ENCODE data around the gene FABP6.
A peak's percentile ranks its signal among the peaks of the same experiment; 100 is the strongest.
"Not testable (repeated sequence)": the region's sequence is repeated elsewhere in the genome, so short reads cannot be mapped to it uniquely, and the experiment has no call there.

Gene FABP6

DNA sequence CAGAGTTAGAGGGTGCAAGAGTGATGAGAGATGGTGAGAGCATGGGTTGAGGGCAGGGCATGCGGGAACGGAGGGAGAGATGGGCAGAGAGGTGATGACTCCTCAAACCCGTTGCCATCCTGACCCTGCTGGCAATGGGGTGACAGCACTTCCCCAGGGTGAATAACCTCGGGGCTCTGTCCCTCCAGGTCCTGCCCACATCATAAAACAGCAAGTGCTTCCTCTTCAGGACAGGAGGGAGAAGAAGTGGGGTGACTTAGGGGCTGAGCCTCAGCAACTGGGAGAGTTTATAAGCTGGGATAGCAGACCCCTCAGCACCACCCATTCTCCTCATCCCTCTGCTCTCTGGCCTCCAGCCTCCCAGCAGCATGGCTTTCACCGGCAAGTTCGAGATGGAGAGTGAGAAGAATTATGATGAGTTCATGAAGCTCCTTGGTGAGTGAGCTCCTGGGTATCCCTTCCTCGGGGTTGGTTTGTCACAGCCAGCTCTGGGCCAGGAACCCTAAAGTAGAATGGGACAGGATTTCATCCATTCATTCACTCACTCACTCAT, at the start of gene FABP6:
TSS of gene FABP6 (plus strand) at position 317 of the 553 bp plus-strand sequence. CDS start at position 369, 52 bp downstream.
- no peak for DNase-seq

GRCh38 chr5:160180931-160181330, 48.4 kb upstream of the FABP6 start:
- DNase-seq: no peak

DNA sequence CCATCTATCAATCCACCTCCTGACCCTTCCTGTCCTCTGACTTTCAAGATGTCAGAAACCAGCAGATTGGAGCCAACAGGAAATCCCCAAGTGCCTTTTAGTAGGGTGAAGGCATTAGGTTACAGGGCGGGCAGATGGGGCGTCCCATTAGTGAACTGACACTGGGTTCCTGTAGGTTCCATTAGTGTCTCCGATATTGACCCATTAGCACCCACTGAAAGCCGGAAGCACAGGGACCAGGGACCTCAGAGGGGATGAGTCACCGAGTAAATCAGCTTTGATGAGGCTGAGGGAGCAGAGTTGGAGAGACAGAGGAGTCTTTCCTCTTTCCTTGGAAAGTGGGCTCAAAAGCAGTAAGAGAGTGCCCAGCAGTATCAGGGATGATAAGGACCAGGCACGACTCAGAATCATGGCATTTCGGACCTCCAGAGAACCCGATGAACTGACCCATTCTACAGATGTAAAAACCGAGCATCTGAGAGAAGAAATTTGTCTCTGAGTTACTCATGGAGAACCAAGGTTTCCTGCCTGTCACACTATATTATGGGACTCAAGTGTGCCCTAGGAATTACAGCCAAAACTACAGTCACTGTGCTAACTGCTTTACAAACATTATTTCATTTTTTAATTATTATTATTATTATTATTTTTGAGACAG, 47.2 kb upstream of the FABP6 start:
- DNase-seq: no peak

GRCh38 chr5:160183075-160183474, 46.2 kb upstream of the FABP6 start:
- no peak for DNase-seq

GRCh38 chr5:160185626-160186360, 43.5 kb upstream of the FABP6 start:
- DNase-seq: no peak

GRCh38 chr5:160186480-160186879, 42.8 kb upstream of the FABP6 start:
- DNase-seq: no peak

DNA sequence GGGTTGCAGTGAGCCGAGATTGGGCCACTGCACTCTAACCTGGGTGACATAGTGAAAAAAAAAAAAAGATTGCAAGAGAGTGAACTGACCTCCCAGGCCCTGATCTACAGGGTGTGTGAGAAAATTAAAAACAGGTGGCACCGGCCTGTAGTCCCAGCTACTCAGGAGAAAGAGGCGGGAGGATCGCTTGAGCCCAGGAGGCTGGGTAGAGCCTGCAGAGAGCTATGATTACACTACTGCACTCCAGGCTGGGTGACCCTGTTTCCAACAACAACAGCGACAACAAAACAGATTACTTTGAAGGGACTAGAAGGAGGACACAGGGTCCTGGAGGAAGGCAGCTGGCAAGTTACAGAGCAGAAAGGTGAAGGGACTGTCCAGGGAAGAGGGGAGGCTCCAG, 42.2 kb upstream of the FABP6 start:
- DNase-seq: no peak

DNA sequence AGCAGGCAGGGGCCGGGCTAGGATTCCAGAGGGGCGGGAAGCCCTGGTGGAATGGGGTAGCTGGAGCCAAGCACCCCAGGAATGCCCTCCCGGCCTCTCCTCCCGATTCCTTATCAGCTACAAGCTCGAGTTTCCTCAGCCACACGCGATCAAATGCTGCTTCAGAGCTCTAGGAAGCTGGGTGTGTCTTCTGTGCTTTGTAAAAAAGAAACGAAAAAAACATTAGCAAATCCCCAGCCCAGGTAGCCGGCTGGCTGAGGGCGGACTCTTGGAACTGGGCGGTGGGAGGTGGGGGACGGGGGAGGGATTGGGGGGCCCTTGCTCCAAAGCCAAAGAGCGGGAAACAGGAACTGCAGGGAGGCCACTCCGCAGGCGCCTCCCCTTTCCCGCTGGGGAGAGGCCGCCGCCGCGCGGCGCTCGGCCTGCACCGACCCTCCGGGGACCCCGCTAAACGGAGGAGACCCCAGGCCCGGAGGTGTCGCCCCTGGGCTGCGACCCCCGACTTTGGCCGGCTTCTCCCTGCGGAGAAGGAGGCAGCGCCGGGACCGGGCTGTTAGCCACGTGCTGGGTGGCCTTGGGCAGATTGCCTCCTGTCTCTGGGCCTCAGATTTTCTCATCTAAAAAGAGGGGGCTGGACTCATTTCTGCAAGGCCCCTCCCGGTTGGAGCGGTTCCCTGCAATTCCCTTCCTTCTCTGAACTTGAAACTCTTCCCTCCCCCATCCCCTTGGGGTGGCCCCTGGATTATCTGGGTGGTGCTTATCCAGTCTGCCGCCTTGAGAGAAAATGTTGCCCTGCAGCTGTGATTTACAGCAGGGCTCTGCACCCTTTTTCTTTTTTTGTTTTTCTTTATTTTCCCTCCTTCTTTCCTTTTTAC, 40.9 kb upstream of the FABP6 start:
- no peak for DNase-seq

DNA sequence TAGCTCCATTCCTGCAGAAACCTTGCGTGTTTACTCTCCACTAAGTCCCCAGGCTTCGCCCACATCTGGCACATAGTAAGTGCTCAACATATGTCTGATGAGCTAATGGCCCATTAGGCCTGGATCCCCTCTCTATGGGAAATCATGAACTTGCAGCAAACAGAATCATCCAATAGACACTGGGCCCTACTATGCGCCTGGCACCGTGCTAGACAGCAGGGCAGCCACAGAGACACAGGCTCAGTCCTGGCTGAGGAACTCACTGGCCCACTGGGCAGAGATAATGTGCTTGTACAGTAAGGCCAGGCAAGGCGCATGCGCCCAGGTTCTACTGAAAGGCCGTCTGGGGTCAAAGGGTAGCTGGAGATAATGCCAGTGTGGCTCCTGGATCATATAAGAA, 36.9 kb upstream of the FABP6 start:
- DNase-seq: no peak

DNA sequence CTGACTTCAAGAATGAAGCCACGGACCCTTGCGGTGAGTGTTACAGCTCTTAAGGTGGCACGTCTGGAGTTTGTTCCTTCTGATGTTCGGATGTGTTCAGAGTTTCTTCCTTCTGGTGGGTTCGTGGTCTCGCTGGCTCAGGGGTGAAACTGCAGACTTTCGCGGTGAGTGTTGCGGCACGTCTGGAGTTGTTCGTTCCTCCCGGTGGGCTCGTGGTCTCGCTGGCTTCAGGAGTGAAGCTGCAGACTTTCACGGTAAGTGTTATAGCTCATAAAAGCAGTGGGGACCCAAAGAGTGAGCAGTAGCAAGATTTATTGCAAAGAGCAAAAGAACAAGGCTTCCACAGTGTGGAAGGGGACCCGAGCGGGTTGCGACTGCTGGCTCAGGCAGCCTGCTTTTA, 36.2 kb upstream of the FABP6 start:
- not testable (repeated sequence) for DNase-seq

GRCh38 chr5:160193790-160194189, 35.5 kb upstream of the FABP6 start:
- DNase-seq: not testable (repeated sequence)

- DNase-seq: no peak
Measured at GRCh38 chr5:160197341-160198144, 31.8 kb upstream of the FABP6 start.

GRCh38 chr5:160198146-160198545, 31.2 kb upstream of the FABP6 start:
- no peak for DNase-seq

DNA sequence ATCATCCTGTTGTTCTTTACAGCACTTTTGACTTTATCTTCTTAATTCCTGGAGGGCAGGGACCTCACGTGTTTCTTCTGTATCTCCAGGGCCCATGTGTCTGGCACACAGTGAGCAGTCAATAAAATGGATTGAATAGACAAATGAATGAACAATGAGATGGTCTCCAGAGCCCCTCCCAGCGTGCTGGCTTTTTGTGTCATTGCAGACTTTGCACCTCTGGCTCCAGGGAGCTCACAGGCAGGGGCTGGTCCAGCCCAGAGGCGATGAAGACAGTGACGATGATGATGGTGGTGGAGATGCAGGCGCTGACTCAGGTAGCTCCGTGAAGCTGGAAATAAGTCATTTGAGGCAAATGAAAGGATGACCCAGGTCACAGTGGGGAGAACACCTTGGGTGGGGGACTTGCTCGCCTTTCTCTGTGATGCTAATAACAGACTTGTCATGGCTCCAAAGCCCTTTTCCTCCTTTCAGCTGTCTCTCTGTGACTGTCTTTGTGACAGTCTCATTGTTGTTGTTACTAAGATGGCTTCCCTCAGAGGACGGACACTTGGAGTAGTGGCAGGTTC, 30.4 kb upstream of the FABP6 start:
- DNase-seq: no peak

DNA sequence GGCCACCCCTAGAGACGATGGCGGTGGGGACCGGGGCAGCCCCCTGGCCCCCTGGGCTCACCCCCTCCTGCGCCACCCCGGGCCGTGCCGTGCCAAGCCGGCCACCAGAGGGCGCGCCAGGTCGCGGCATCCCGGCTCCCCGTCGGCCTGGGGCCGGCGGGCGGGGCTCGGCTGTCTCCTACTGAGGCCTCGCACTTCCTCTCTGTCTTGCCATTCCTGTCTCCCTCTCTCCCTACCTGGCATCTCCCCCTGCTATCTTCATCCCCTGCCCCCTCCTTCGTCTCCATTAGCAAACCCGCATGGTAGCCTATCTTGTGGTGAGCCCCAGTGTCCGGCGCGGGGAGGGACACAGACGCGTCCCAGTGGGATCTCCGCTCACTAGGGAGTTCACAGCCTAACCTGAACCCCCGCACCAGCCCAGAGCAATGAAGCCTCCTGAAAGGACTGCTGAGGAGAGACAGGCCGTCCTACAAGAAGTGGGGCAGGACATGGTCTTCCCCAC, 29.8 kb upstream of the FABP6 start:
- peak; percentile 15 for DNase-seq

GRCh38 chr5:160207061-160207460, 22.2 kb upstream of the FABP6 start:
- DNase-seq: no peak

DNA sequence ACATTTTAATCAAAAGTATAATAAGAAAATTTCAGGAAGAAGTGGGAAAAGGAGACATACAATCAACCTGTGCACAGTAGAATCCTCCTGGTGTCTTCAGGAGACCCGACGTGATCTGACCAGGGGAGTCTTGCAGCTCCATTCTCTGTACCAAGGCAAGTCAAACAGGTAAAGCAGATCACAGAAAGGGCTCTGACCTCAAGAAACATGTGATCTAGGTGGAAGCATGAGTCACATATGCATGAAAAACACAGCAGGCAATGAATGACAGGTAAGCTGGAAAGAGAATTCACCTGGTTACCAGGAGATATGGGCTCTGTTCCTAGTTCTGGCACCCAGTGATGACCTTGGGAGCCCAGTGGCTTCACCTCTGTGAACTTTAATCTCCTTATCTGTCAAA, 19.4 kb upstream of the FABP6 start:
- no peak for DNase-seq

DNA sequence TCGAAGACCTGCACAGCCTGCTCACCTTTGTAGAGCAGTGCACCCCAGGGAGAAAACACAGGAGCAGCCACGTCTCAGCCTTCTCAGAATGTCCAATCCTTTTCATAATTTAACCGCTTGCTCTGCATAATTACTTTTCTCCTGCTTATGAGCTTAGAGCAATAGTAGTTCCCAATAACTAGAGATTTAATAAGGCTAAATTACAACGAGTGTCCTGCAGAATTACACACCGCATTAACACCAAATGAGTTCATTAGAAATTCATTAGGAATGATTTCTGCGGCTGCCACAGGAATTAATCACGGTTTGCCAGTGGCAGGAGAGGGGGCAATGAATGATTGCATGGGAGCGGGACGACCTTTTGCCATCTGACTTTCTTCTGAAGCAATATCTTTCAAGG, 18.7 kb upstream of the FABP6 start:
- no peak for DNase-seq

- no peak for DNase-seq
Measured at GRCh38 chr5:160211352-160211751, 18.0 kb upstream of the FABP6 start.

DNA sequence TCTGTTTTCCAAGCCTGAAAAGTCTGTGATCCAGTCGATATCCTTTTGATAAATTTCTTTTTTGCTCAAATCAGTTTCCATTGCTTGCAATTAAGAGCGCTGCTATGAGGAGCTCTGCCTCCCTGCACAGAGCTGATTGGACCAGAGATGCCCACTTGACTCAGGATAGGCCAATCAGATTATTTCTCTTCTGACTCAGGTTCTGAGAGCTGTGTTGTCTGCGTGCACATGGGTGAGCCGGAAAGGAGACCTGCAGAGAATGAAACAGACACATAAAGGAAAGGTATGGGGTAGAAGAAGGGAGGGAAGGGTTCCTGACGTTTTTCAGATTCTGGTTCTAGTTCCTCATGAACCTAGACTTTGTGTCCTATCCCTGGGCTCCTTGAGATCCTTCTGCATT, 15.8 kb upstream of the FABP6 start:
- DNase-seq: no peak

- DNase-seq: no peak
Measured at GRCh38 chr5:160219356-160219755, 9.9 kb upstream of the FABP6 start.

- no peak for DNase-seq
Measured at GRCh38 chr5:160221082-160221481, 8.2 kb upstream of the FABP6 start.

All from NCI-H1694 treated with DMSO at 0.1 percent for 48 hours (cell line).